GM12801 (cell line): ENCODE data around the gene SARS2.

ENCODE experiments used
- CTCF ChIP-seq: IDR thresholded peaks from one replicate; pipeline ENCODE4 v1.5.1; 2011; ENCODE audit warnings: control low read depth; ENCODE audit not compliant: insufficient read length; ENCODE audit errors: extremely low read depth

SARS2 gene

GRCh38 chr19:38919837-38920601 lies 10.5 kb downstream of the SARS2 start:
- no peak for TF ChIP-seq CTCF

DNA sequence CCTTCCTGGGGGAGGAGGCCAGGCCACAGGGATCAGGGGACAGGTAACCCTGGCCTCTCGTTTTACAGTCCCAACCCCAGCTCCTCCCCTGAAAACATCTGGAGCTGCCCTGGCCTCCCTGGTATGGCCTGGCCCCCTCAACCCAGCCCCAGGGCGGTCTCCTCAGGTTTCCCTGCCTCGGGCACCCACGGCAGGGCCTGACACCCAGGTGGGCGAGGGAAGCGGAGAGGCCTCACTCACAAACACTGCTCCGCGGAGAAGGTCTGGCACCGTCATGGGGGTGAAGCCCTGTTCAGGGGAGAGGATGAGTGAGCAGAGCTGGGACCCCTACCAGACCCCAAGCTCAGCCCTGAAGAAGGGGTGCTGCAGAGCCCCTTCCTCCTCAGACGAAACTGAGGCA lies 12.0 kb downstream of the SARS2 start:
- no peak for TF ChIP-seq CTCF

GRCh38 chr19:38917921-38918491 lies 12.6 kb downstream of the SARS2 start:
- no peak for TF ChIP-seq CTCF

- no peak for TF ChIP-seq CTCF
These were observed 13.0 kb downstream of the SARS2 start for GRCh38 chr19:38917516-38917915.

DNA sequence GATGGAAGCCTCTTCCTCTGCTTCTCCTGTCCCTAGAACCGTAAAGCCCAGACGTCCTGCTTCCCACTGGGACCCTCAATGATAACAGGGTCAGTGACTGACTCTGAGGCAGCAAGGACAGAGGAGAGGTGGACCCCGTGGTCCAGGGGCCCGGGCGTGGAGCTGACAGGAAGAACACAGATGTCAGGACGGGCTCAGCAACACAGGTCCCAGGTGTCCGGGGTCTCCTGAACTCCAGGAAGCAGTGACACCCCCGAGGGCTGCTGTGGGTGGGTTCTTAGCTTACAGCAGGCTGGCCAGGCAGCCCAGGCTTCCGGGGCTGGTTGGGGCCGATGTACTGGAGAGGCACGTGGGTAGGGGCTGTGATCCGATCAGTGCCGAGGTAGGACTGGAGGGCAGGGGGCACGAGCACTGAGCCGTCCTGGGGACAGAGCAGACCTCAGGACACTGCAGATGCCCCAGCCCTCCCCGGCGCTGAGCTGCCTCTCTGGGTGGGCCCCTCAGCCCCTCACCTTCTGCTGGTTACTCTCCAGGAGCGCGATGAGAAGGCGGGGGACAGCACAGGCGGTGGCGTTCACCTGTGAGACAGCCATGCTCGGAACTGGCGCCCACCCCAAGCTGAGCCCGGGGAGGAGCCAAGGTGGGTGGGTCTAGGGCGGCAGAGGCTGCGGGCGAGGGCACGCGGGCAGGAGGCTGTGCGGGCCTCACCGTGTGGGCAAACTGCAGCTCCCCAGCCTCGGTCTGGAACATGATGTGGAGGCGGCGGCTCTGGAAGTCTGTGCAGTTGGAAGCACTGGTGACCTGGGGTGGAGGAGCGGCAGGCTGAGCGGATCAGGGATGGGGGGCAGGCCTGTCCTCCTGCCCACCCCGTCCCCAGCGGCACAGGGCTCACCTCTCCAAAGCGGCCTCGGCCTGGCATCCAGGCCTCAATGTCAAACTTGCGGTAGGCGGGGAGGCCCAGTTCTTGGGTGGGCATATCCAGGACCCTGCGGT lies 14.9 kb downstream of the SARS2 start:
- no peak for TF ChIP-seq CTCF

DNA sequence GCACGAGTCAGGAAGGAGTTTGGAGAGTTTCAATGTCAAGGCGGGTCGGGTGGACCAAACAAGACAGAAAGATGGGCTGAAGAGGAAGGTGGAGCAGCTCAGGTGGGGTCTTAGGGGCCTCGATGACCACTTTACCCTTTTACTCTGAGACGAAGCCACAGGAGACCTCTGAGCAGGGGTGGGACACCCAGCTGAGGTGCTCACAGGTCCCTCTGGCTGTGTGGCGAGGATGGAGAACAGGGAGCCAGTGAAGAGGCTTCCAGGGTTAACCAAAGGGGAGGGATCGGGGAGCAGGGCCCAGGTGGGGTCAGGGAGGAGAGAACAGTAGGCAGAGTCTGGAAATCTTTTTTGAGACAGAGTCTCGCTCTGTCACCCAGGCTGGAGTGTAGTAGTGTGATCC lies 16.6 kb downstream of the SARS2 start:
- no peak for TF ChIP-seq CTCF
